Activated T-helper 1 cell treated with anti-CD3 and anti-CD28 coated beads, Interleukin-2, amount 50 U/mL, for 16 hours (primary cell): ENCODE measurements around the gene SDCCAG8.

Experiments
- DNase-seq, 2 donors: peaks; one replicate each; pipeline ENCODE4 v3.0.0-alpha.2; 2020; ENCODE audit warnings: low read depth in 1 of 2, low spot score in 1 of 2

SDCCAG8 gene

GRCh38 chr1:243454328-243454997 is 198.6 kb downstream of the SDCCAG8 start:
- DNase-seq = no peak

GRCh38 chr1:243455760-243456651 is 200.2 kb downstream of the SDCCAG8 start:
- no peak for DNase-seq

- no peak for DNase-seq
Observed at GRCh38 chr1:243457363-243457982, 201.6 kb downstream of the SDCCAG8 start.

DNA sequence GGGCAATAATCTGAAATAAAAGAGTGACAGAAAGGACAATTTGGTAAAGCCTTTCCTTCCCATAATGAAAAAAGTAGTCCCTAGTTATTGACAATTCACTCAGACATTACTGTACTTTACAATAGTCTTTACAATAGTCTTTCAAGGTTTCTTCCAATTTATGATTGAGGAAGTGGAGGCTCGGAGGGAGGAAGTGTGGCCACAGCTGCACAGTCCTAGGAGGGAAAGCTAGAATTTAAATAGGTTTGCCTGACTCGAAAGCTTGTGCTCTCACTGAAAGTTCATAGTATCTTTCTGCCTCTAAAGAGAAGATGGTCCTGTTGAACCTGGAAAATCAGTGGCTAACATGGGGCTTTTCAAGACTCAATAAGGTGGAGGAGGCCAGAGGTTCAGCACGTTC is 203.2 kb downstream of the SDCCAG8 start:
- DNase-seq = no peak

- DNase-seq = no peak
Observed at GRCh38 chr1:243461700-243462099, 205.9 kb downstream of the SDCCAG8 start.

DNA sequence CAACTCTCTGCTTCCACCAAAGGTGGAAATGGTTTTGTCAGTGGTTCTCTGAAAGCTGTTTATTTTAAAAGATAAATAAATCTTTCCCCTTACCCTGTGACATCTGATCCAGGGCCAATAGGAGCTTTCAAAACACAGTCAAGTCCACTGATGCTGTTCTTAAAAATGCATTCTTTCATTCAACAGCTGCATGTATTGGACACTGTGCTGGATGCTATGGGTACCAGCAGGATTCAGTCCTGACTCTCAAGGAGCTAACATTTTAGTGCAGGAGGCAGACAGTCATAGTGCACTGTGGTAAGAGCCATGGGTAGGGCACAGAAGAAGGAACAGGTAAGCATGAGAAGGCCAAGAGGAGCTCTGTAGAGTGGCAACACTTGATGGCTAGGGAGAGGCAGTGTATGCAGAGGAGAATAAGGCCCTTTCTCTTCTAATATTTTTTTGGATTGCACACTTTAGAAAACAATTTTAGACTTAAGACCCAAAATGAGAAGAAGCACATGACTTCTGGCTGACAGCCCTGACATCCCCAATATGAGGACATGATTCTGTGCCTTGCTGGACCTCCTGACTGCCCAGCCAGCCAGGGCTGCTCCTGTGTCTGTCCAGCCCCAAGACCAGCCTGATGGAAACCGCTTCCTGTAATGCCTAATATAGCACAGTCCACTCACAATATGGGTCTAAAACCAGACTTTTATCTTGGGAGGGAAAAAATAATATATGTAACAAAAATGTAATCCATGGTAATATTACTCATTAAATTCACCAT is 207.3 kb downstream of the SDCCAG8 start:
- no peak for DNase-seq

DNA sequence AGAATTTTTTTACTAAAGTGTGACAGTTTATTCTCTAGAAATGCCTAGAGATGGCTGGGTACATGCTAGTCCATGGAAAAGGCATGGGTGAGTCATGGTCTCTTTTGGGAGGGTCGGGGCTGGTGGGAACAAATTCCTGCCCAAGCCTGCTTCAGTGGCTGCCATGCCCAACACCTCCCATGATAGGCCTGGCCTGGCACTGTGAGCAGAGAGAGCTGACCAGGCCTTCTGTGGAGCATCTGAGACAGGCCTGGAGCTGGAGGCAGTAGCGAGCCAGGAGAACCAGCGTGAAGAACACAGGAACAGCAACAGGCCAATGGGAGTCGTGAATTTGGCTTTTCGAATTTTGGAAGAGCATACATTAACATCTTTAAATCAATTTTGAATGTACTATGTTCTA is 209.2 kb downstream of the SDCCAG8 start:
- no peak for DNase-seq

- DNase-seq = no peak
Observed at GRCh38 chr1:243465738-243466137, 209.9 kb downstream of the SDCCAG8 start.

- no peak for DNase-seq
Observed at GRCh38 chr1:243469497-243469896, 213.7 kb downstream of the SDCCAG8 start.

GRCh38 chr1:243470502-243470901 is 214.7 kb downstream of the SDCCAG8 start:
- no peak for DNase-seq

DNA sequence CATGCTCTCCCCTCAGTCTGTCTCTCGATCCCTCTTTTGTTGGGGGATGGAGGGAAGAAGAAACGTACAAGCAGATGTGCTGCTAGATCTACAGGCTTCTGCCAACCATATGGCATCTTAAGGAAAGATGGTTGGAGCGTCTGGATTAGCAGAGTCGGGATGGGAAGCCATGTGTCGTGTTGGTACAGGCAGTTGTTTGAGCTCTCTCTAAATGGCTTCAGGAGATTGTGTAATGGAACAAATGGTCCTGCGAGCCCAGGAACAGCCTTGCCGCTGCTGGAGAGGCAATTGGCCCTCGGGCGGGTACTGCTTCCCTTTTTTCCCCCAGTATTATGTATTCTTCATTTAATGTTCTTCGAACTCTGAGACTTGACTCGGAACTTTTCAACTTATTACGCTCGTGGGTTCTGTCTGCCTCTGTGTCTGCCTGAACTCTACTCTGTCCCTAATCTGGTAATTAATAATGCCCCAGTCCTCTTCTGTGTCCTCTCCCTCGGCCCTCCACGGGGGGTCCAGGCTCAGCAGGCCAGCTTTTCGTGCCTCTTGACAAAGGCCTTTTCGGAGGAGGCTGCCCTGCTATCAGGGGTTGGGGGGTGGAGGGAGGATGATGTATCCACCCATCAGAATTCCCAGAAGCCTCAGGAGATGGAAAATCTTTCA is 215.3 kb downstream of the SDCCAG8 start:
- DNase-seq = no peak

DNA sequence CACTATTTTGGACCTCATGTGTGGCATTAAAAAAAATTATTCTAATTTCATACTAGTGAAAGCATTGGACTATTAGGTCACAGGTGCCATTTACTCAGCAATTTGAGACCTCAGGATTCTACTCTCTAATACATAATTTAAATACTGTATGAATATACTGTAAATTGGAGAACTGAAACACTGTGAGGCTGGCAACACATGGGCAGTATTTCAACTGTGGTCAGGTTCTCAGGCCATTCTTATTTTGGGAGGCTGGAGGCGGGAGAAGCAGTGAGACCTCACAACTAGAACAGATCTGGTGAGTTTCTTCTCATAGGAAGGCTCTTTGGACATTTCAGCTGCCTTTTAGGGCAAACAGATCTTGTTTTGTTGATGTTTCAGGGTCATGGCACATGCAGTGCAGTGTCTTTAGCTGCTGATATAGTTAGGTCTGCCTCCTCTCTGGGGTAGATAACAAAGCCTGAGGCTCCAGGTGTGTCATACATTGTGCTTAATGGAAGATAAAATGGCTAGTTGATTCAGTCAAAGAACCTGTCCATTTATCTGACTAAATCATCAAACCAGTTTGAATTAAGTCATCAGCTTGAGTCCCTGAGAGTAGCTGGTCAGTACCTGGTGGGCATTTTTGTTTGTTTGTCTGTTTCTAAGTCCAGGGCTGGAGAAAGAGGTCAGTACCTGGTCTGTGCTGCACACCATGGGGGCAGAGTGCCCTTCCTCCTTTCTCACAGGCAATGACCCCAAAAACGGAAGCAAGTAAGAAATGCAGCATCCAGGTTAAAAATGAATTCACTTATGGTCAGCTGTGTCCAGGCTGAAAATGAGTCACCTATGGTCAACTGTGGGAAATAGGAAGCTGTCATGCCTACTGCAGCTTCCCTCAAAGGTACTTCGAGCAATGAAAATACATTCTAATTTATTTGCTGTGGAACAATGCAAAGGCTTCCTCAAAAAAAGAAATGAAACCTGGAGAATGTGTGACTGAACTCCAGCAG is 216.2 kb downstream of the SDCCAG8 start:
- DNase-seq = no peak

GRCh38 chr1:243473227-243474135 is 217.6 kb downstream of the SDCCAG8 start:
- no peak for DNase-seq

DNA sequence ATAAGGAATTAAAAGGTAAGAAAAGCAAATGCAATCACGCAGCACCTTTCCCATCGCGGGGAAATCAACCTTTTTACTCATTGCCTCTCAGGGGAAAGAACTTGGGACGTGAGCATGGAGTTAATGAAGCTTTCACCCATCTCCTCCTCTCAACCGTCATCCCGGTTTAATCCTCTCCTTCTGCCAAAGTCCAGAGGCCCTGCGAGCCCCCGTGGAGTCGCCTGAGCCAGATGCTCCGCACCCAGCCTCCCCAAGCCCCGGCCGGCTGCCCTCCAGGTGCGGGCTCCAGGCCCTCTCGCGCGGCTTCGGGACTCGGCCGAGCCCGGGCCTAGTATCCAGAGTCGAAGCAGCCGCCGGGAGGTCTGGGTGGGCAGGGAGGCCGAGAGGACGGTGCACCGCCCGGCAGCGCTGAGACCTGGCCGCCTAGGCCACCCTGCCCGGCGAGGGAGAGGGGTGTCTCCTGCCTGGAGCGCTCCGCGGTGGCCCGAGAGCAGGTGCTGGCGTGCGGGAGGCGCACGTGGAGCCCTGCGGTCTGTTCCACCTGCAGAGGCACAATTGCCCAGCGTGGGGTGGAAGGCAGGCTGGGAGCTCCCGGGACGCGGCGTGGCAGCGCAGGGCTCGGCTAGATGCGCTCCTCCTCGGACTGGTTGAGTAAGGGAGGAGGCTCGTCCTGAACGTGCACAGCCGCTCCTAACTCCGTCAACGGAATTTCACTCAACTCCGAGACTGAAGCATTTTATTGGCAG is 218.5 kb downstream of the SDCCAG8 start:
- no peak for DNase-seq

- no peak for DNase-seq
Observed at GRCh38 chr1:243474906-243475305, 219.1 kb downstream of the SDCCAG8 start.

GRCh38 chr1:243475966-243476365 is 220.1 kb downstream of the SDCCAG8 start:
- DNase-seq = no peak

- no peak for DNase-seq
Observed at GRCh38 chr1:243477731-243478290, 222.0 kb downstream of the SDCCAG8 start.
